Naive thymus-derived CD4-positive, alpha-beta T cell (primary cell): ENCODE results near the gene MYL11. TPM values are rescaled to one million over a fixed set of nuclear protein-coding genes. Genes with fewer than 3 reads are reported as not detected.
A peak's percentile ranks its signal among the peaks of the same experiment; 100 is the strongest.

Experiments used
- ATAC-seq: fragments of 150-1000 bp; cut with Tn5 transposase; 2 replicates; pipeline ENCODE4 v1.10.0; 2021; ENCODE audit warnings: mild to moderate bottlenecking, moderate library complexity
- CTCF ChIA-PET: fragments of 350-600 bp; sonication (Branson Sonifier 250); formaldehyde crosslinking; loops from one replicate; lab custom pipeline; 2021; ENCODE audit warnings: antibody characterized with exemption; lab: Charles Lee
- POLR2A ChIA-PET: fragments of 350-600 bp; sonication (Branson Sonifier 250); formaldehyde crosslinking; loops from one replicate; lab custom pipeline; 2021; ENCODE audit warnings: antibody characterized with exemption, inconsistent platforms; lab: Charles Lee
- DNase-seq, 9 donors: peaks; one replicate each; pipeline versions ENCODE4 v3.0.0 to v3.0.0-alpha.2; 2020 to 2022; ENCODE audit warnings: mixed read lengths in 1 of 9
- H3K27ac ChIP-seq: one replicate; pipeline ENCODE4 v1.7.0; 2013; ENCODE audit warnings: mild to moderate bottlenecking, low read depth, low read length, moderate library complexity
- H3K27me3 ChIP-seq, 2 donors: one replicate each; pipeline ENCODE4 v1.7.0; 2013; ENCODE audit warnings: low read length in 2 of 2, mild to moderate bottlenecking in 2 of 2, moderate library complexity in 2 of 2; ENCODE audit not compliant: control insufficient read depth in 2 of 2, insufficient read depth in 2 of 2
- H3K36me3 ChIP-seq, 3 experiments: 1 replicate in 2 of 3; 2 replicates in 1 of 3; pipeline ENCODE4 v1.7.0; 2013; ENCODE audit warnings: low read length in 3 of 3, mild to moderate bottlenecking in 3 of 3, moderate library complexity in 1 of 3; ENCODE audit not compliant: insufficient read depth in 3 of 3, control insufficient read depth in 2 of 3
- H3K4me1 ChIP-seq, 2 donors: one replicate each; pipeline ENCODE4 v1.7.0; 2013; ENCODE audit warnings: low read length in 2 of 2, mild to moderate bottlenecking in 2 of 2, moderate library complexity in 1 of 2; ENCODE audit not compliant: control insufficient read depth in 2 of 2, insufficient read depth in 2 of 2
- H3K4me3 ChIP-seq: 2 replicates; pipeline ENCODE4 v1.7.0; 2013; ENCODE audit warnings: mild to moderate bottlenecking, low read length
- H3K9me3 ChIP-seq, 3 experiments: 1 replicate in 2 of 3; 2 replicates in 1 of 3; pipeline ENCODE4 v1.7.0; 2013; ENCODE audit warnings: low read length in 3 of 3; ENCODE audit not compliant: control insufficient read depth in 2 of 3
- H3K27ac Mint-ChIP-seq, 9 donors: one replicate each; pipeline ENCODE4 v1.8.0; 2020 to 2022; ENCODE audit warnings: mixed read lengths in 9 of 9, mild to moderate bottlenecking in 8 of 9, moderate library complexity in 5 of 9, inconsistent platforms in 2 of 9
- H3K27me3 Mint-ChIP-seq, 5 donors: one replicate each; pipeline ENCODE4 v1.8.0; 2021 to 2022; ENCODE audit warnings: mixed read lengths in 5 of 5, mild to moderate bottlenecking in 1 of 5
- H3K36me3 Mint-ChIP-seq, 5 donors: one replicate each; pipeline ENCODE4 v1.8.0; 2020 to 2022; ENCODE audit warnings: mixed read lengths in 5 of 5, mild to moderate bottlenecking in 3 of 5, inconsistent platforms in 1 of 5
- H3K4me1 Mint-ChIP-seq, 7 donors: one replicate each; pipeline ENCODE4 v1.8.0; 2020 to 2022; ENCODE audit warnings: mixed read lengths in 7 of 7, mild to moderate bottlenecking in 3 of 7, inconsistent platforms in 1 of 7
- H3K4me3 Mint-ChIP-seq, 10 donors: one replicate each; pipeline ENCODE4 v1.8.0; 2020 to 2022; ENCODE audit warnings: mild to moderate bottlenecking in 10 of 10, mixed read lengths in 10 of 10, moderate library complexity in 6 of 10, inconsistent platforms in 2 of 10
- H3K9me3 Mint-ChIP-seq, 11 donors: one replicate each; pipeline ENCODE4 v1.8.0; 2020 to 2022; ENCODE audit warnings: mixed read lengths in 11 of 11, mild to moderate bottlenecking in 4 of 11, inconsistent platforms in 1 of 11, moderate library complexity in 1 of 11
- intact Hi-C, 2 donors: fragments of 100-400 bp; cut with micrococcal nuclease; formaldehyde crosslinking; loops; one replicate each; pipeline ENCODE4 v1.15.1; 2023
- polyA plus RNA-seq, 2 donors: library from polyadenylated mRNA; unstranded; fragments of 300-500 nt; fragmentation: Illumina TruSeq; gene quantifications; one replicate each; pipeline ENCODE4 v1.2.3, GENCODE V29; 2021
- total RNA-seq, 6 experiments: library from RNA in 5 of 6; stranded (reverse) in 5 of 6; gene quantifications; 1 replicate in 5 of 6; 2 replicates in 1 of 6; pipeline ENCODE4 v1.2.3 and lab custom pipeline; 2021 to 2026

MYL11 gene
- total and polyA plus RNA-seq, 7 experiments from 2014 or later: 0.87 to 2.0 (median 1.6) TPM; not detected in 4

GRCh38 chr16:30351586-30352419 lies 22.8 kb upstream of the MYL11 start:
- Histone ChIP-seq H3K27ac (no peak overlapping the region), H3K27me3 (no peaks in the 10 kb centered on the region), H3K36me3 (peaks cover 0 to 44% (median 22%) of the 10 kb centered on the region in 3 experiments), H3K9me3 (no peaks in the 10 kb centered on the region), H3K4me1 (peaks cover 16 to 18% of the 10 kb centered on the region in 2 donors), H3K4me3 (no peak overlapping the region)
- peaks cover 0 to 18% (median 4%) of the 10 kb centered on the region in 5 donors for H3K36me3 Mint-ChIP-seq
- no peaks in the 10 kb centered on the region for H3K9me3 Mint-ChIP-seq
- ATAC-seq (no peak), DNase-seq (peak in 1 of 9 donors; percentile 5)
- intact Hi-C loops: no loop called here
- peaks cover 5 to 46% (median 31%) of the 10 kb centered on the region in 7 donors for H3K4me1 Mint-ChIP-seq
- H3K27me3 Mint-ChIP-seq: peaks cover 0 to 2% (median 0%) of the 10 kb centered on the region in 5 donors
- peak overlapping the region in 5 of 10 donors; percentile 7 to 68 (median 33) for H3K4me3 Mint-ChIP-seq
- H3K27ac Mint-ChIP-seq: peak overlapping the region in 5 of 9 donors; percentile 27 to 87 (median 39)
- ChIA-PET CTCF (no interaction called here), POLR2A (interaction anchor here (1.3 kb wide), 1 partner anchor 16 kb away, joined by 7 read pairs; no protein-coding TSS in a partner anchor)

GRCh38 chr16:30352488-30353401 lies 21.9 kb upstream of the MYL11 start:
- Histone ChIP-seq H3K9me3 (no peaks in the 10 kb centered on the region), H3K27ac (no peak overlapping the region), H3K4me3 (no peak overlapping the region), H3K36me3 (peaks cover 0 to 52% (median 22%) of the 10 kb centered on the region in 3 experiments), H3K27me3 (no peaks in the 10 kb centered on the region), H3K4me1 (peaks cover 16 to 18% of the 10 kb centered on the region in 2 donors)
- Mint-ChIP-seq H3K9me3 (no peaks in the 10 kb centered on the region), H3K27ac (peak overlapping the region in 4 of 9 donors; percentile 16 to 47 (median 38)), H3K27me3 (peaks cover 0 to 2% (median 0%) of the 10 kb centered on the region in 5 donors), H3K4me3 (peak overlapping the region in 9 of 10 donors; percentile 11 to 68 (median 41)), H3K4me1 (peaks cover 10 to 52% (median 33%) of the 10 kb centered on the region in 7 donors), H3K36me3 (peaks cover 0 to 24% (median 4%) of the 10 kb centered on the region in 5 donors)
- no peak for ATAC-seq
- ChIA-PET POLR2A (interaction anchor here (1.3 to 4.9 kb wide), 2 partner anchors 18 to 30 kb away, joined by 3 to 22 read pairs; partner anchors contain the start of genes SEPTIN1 and TBC1D10B), CTCF (interaction anchor here (1.1 kb wide), 1 partner anchor 57 kb away, joined by 5 read pairs; no protein-coding TSS in a partner anchor)
- intact Hi-C loops: no loop called here
- peak in 1 of 9 donors; percentile 6 for DNase-seq

- ChIA-PET POLR2A (interaction anchor here (1.1 to 4.9 kb wide), 5 partner anchors 18 to 287 kb away, joined by 3 to 22 read pairs (median 6); partner anchors contain the start of genes ALDOA, SEPTIN1 and TBC1D10B), CTCF (interaction anchor here (1.1 to 1.3 kb wide), 3 partner anchors 17 to 56 kb away, joined by 3 to 5 read pairs (median 3); no protein-coding TSS in a partner anchor)
- Histone ChIP-seq H3K27me3 (no peaks in the 10 kb centered on the region), H3K27ac (peak overlapping the region; percentile 92), H3K9me3 (no peaks in the 10 kb centered on the region), H3K4me3 (peak overlapping the region; percentile 82), H3K4me1 (peaks cover 16 to 18% of the 10 kb centered on the region in 2 donors), H3K36me3 (peaks cover 0 to 60% (median 22%) of the 10 kb centered on the region in 3 experiments)
- ATAC-seq (no peak), DNase-seq (peak in 1 of 9 donors; percentile 13)
- Mint-ChIP-seq H3K9me3 (no peaks in the 10 kb centered on the region), H3K36me3 (peaks cover 0 to 24% (median 4%) of the 10 kb centered on the region in 5 donors), H3K4me3 (peak overlapping the region; percentile 90 to 100 (median 96)), H3K4me1 (peaks cover 10 to 52% (median 33%) of the 10 kb centered on the region in 7 donors), H3K27me3 (peaks cover 0 to 2% (median 0%) of the 10 kb centered on the region in 5 donors), H3K27ac (peak overlapping the region in 5 of 9 donors; percentile 23 to 99 (median 98))
- intact Hi-C loops: loop anchor here in 1 of 2 donors (2.0 kb wide), 2 partner anchors 25 to 55 kb away; no protein-coding TSS in a partner anchor
Observed at GRCh38 chr16:30353438-30354129, 21.0 kb upstream of the MYL11 start.

- H3K36me3 Mint-ChIP-seq: peaks cover 0 to 26% (median 4%) of the 10 kb centered on the region in 5 donors
- peak; percentile 36 for ATAC-seq
- peaks cover 10 to 51% (median 30%) of the 10 kb centered on the region in 7 donors for H3K4me1 Mint-ChIP-seq
Observed at GRCh38 chr16:30354423-30355143, 20.0 kb upstream of the MYL11 start.

More at GRCh38 chr16:30354423-30355143, 20.0 kb upstream of the MYL11 start:
- ChIA-PET CTCF (interaction anchor here (1.1 to 1.3 kb wide), 2 partner anchors 16 to 19 kb away, joined by 3 read pairs; no protein-coding TSS in a partner anchor), POLR2A (interaction anchor here (0.8 to 4.9 kb wide), 11 partner anchors 10 to 288 kb away, joined by 3 to 22 read pairs (median 4); partner anchors contain the start of genes ALDOA, SEPTIN1, TBC1D10B and ZNF48)
- peaks cover 0 to 70% (median 22%) of the 10 kb centered on the region in 3 experiments for H3K36me3 ChIP-seq
- no peaks in the 10 kb centered on the region for H3K9me3 Mint-ChIP-seq
- no peaks in the 10 kb centered on the region for H3K9me3 ChIP-seq
- H3K27ac Mint-ChIP-seq: peak overlapping the region; percentile 95 to 99 (median 98)
- H3K4me3 ChIP-seq: peak overlapping the region; percentile 82
- H3K27me3 Mint-ChIP-seq: peaks cover 0 to 2% (median 0%) of the 10 kb centered on the region in 5 donors
- H3K27me3 ChIP-seq: no peaks in the 10 kb centered on the region
- peak in 2 of 9 donors; percentile 6 to 11 for DNase-seq
- H3K27ac ChIP-seq: peak overlapping the region; percentile 92
- peak overlapping the region; percentile 90 to 100 (median 96) for H3K4me3 Mint-ChIP-seq
- peaks cover 16 to 18% of the 10 kb centered on the region in 2 donors for H3K4me1 ChIP-seq
- intact Hi-C loops: loop anchor here (1.0 to 2.0 kb wide), 6 partner anchors 16 to 54 kb away; partner anchors contain the start of genes TBC1D10B (in 1 of the 2) and ZNF771 (in 1 of the 2)
